Liver (tissue), 9 donors: ENCODE measurements around the gene ATF1. TPM values are rescaled to one million over a fixed set of nuclear protein-coding genes. Genes with fewer than 3 reads are reported as not detected.

Experiments used
- DNase-seq: peaks from one replicate; pipeline ENCODE4 v3.0.0-alpha.2; 2017; ENCODE audit warnings: low spot score
- H3K27ac ChIP-seq, 2 donors: one replicate each; pipeline ENCODE4 v1.7.0; 2013; ENCODE audit warnings: inconsistent platforms in 2 of 2, low read length in 2 of 2, control low read depth in 1 of 2, low read depth in 1 of 2, mild to moderate bottlenecking in 1 of 2
- H3K27me3 ChIP-seq, 4 donors: one replicate each; pipeline versions ENCODE4 v1.6.1 to v1.7.0; 2013; ENCODE audit warnings: low read length in 3 of 4, inconsistent platforms in 1 of 4, mild to moderate bottlenecking in 1 of 4, moderate library complexity in 1 of 4; ENCODE audit not compliant: control insufficient read depth in 4 of 4, insufficient read depth in 4 of 4
- H3K36me3 ChIP-seq, 4 donors: one replicate each; pipeline versions ENCODE4 v1.6.1 to v1.7.0; 2013; ENCODE audit warnings: low read length in 3 of 4, mild to moderate bottlenecking in 3 of 4, low read depth in 1 of 4, moderate library complexity in 1 of 4; ENCODE audit not compliant: control insufficient read depth in 4 of 4, insufficient read depth in 3 of 4
- H3K4me1 ChIP-seq, 4 donors: one replicate each; pipeline versions ENCODE4 v1.6.1 to v1.7.0; 2013; ENCODE audit warnings: low read length in 3 of 4, mild to moderate bottlenecking in 3 of 4, moderate library complexity in 1 of 4; ENCODE audit not compliant: control insufficient read depth in 4 of 4, insufficient read depth in 4 of 4
- H3K4me3 ChIP-seq, 3 donors: one replicate each; pipeline versions ENCODE4 v1.6.1 to v1.7.0; 2013; ENCODE audit warnings: low read length in 3 of 3, control low read depth in 1 of 3, low read depth in 1 of 3, mild to moderate bottlenecking in 1 of 3
- H3K9ac ChIP-seq, 2 donors: one replicate each; pipeline ENCODE4 v1.7.0; 2013; ENCODE audit warnings: low read length in 2 of 2, mild to moderate bottlenecking in 2 of 2, moderate library complexity in 2 of 2, control low read depth in 1 of 2, low read depth in 1 of 2
- H3K9me3 ChIP-seq, 4 donors: one replicate each; pipeline versions ENCODE4 v1.6.1 to v1.7.0; 2013; ENCODE audit warnings: low read length in 3 of 4; ENCODE audit not compliant: control insufficient read depth in 4 of 4
- ATF3 ChIP-seq: IDR thresholded peaks from 2 replicates; pipeline ENCODE4 v1.6.1; 2016; ENCODE audit warnings: antibody characterized with exemption
- EGR1 ChIP-seq, 2 donors: IDR thresholded peaks; 2 replicates each; pipeline ENCODE4 v1.6.1; 2016 to 2018; ENCODE audit warnings: antibody characterized with exemption in 2 of 2, low read depth in 2 of 2
- FOXA1 ChIP-seq: IDR thresholded peaks from 2 replicates; pipeline ENCODE4 v1.6.1; 2016; ENCODE audit warnings: antibody characterized with exemption
- FOXA2 ChIP-seq: IDR thresholded peaks from 2 replicates; pipeline ENCODE4 v1.6.1; 2016; ENCODE audit warnings: antibody characterized with exemption
- GABPA ChIP-seq, 2 donors: IDR thresholded peaks in 1 of 2; conservative IDR thresholded peaks in 1 of 2; 2 replicates each; pipeline ENCODE4 v1.6.1; 2016; ENCODE audit warnings: antibody characterized with exemption in 2 of 2, mild to moderate bottlenecking in 1 of 2, moderate library complexity in 1 of 2
- HNF4A ChIP-seq, 2 donors: conservative IDR thresholded peaks; 2 replicates each; pipeline ENCODE4 v1.6.1; 2016; ENCODE audit warnings: antibody characterized with exemption in 2 of 2, mild to moderate bottlenecking in 2 of 2
- HNF4G ChIP-seq: IDR thresholded peaks from 2 replicates; pipeline ENCODE4 v1.6.1; 2016; ENCODE audit warnings: antibody characterized with exemption
- JUND ChIP-seq, 2 donors: IDR thresholded peaks; 2 replicates each; pipeline ENCODE4 v1.6.1; 2016; ENCODE audit warnings: antibody characterized with exemption in 2 of 2
- MAX ChIP-seq: IDR thresholded peaks from 2 replicates; pipeline ENCODE4 v1.6.1; 2016; ENCODE audit warnings: antibody characterized with exemption
- NR2F2 ChIP-seq: IDR thresholded peaks from 2 replicates; pipeline ENCODE4 v1.6.1; 2016; ENCODE audit warnings: antibody characterized with exemption
- RAD21 ChIP-seq, 2 donors: IDR thresholded peaks; 2 replicates each; pipeline ENCODE4 v1.6.1; 2016; ENCODE audit warnings: antibody characterized with exemption in 2 of 2, mild to moderate bottlenecking in 2 of 2
- REST ChIP-seq: IDR thresholded peaks from 2 replicates; pipeline ENCODE4 v1.6.1; 2016; ENCODE audit warnings: antibody characterized with exemption, mild to moderate bottlenecking
- RXRA ChIP-seq, 2 donors: IDR thresholded peaks; 2 replicates each; pipeline ENCODE4 v1.6.1; 2017 to 2018; ENCODE audit warnings: antibody characterized with exemption in 2 of 2, mild to moderate bottlenecking in 1 of 2
- SP1 ChIP-seq: IDR thresholded peaks from 2 replicates; pipeline ENCODE4 v1.6.1; 2018; ENCODE audit warnings: antibody characterized with exemption, mild to moderate bottlenecking
- TAF1 ChIP-seq: conservative IDR thresholded peaks from 2 replicates; pipeline ENCODE4 v1.6.1; 2016; ENCODE audit warnings: antibody characterized with exemption, mild to moderate bottlenecking
- YY1 ChIP-seq: IDR thresholded peaks from 2 replicates; pipeline ENCODE4 v1.6.1; 2016; ENCODE audit warnings: antibody characterized with exemption, mild to moderate bottlenecking
- ZBTB33 ChIP-seq: IDR thresholded peaks from 2 replicates; pipeline ENCODE4 v1.6.1; 2016; ENCODE audit warnings: antibody characterized with exemption
- whole genome bisulfite sequencing: extraction: QIAGEN DNeasy Blood & Tissue Kit; methylation state at CpG from one replicate; pipeline ENCODE4 v1.1.7; 2013; 5-methylcytosine and 5-hydroxymethylcytosine counted together
- polyA plus RNA-seq, 2 donors: library from polyadenylated mRNA; stranded (reverse) in 1 of 2; unstranded in 1 of 2; fragments of 200-250 nt in 1 of 2; fragments of >200 nt in 1 of 2; fragmentation: Nextera tagmentation in 1 of 2; extraction: Ambion mirVana in 1 of 2; gene quantifications; one replicate each; pipeline versions ENCODE4 v1.2.1 to v1.2.3, GENCODE V29; 2013 to 2015
- total RNA-seq, 2 donors: library from RNA; depleted of rRNA; stranded (reverse); fragments of >200 nt; gene quantifications; one replicate each; pipeline ENCODE4 v1.2.3, GENCODE V29; 2014
- donor health status: healthy.
- donor health status: healthy.
- donor health status: healthy.
- donor health status: healthy.
- donor health status: healthy.

ATF1 gene
- total and polyA plus RNA-seq, 4 donors = 6.3 to 17.0 (median 8.3) TPM

GRCh38 chr12:50784501-50784900 is 20.6 kb downstream of the ATF1 start:
- Histone ChIP-seq H3K27me3 (no peaks in the 10 kb centered on the region), H3K4me3 (no peak overlapping the region), H3K4me1 (no peaks in the 10 kb centered on the region), H3K9me3 (no peaks in the 10 kb centered on the region), H3K27ac (no peak overlapping the region), H3K9ac (no peak overlapping the region), H3K36me3 (peaks cover 1 to 8% (median 5%) of the 10 kb centered on the region in 4 donors)
- WGBS = 92% methylated on average over 4 of the region's 4 CpGs
- TF ChIP-seq JUND (IDR thresholded peaks at IDR 0.05) (no peak), MAX (no peak), NR2F2 (no peak), HNF4A (conservative IDR thresholded peaks at IDR 0.05) (no peak), ZBTB33 (no peak), FOXA1 (no peak), FOXA2 (no peak), REST (no peak), RXRA (IDR thresholded peaks at IDR 0.05) (no peak), SP1 (no peak), HNF4G (no peak), RAD21 (IDR thresholded peaks at IDR 0.05) (no peak)
- no peak for DNase-seq

GRCh38 chr12:50785406-50786001 is 21.6 kb downstream of the ATF1 start:
- WGBS = 98% methylated on average over 3 of the region's 3 CpGs
- TF ChIP-seq SP1 (no peak), REST (no peak), RXRA (IDR thresholded peaks at IDR 0.05) (no peak), FOXA1 (no peak), EGR1 (IDR thresholded peaks at IDR 0.05; ENCODE audit: low read depth in 2 of 2) (no peak), HNF4G (no peak), HNF4A (conservative IDR thresholded peaks at IDR 0.05) (no peak), RAD21 (IDR thresholded peaks at IDR 0.05) (no peak), MAX (no peak), ZBTB33 (no peak), NR2F2 (no peak), FOXA2 (no peak), ATF3 (no peak), TAF1 (no peak), GABPA (IDR thresholded peaks at IDR 0.05 in 1 of 2, conservative IDR thresholded peaks at IDR 0.05 in 1 of 2) (no peak), YY1 (no peak)

More at GRCh38 chr12:50785406-50786001, 21.6 kb downstream of the ATF1 start:
- H3K27me3 ChIP-seq = no peaks in the 10 kb centered on the region
- DNase-seq = no peak
- no peaks in the 10 kb centered on the region for H3K9me3 ChIP-seq
- H3K4me1 ChIP-seq = no peaks in the 10 kb centered on the region
- no peak overlapping the region for H3K4me3 ChIP-seq
- H3K9ac ChIP-seq = no peak overlapping the region
- no peak overlapping the region for H3K27ac ChIP-seq
- peaks cover 1 to 8% (median 5%) of the 10 kb centered on the region in 4 donors for H3K36me3 ChIP-seq
